ENCODE results near the gene ADSS1.

Gene ADSS1

GRCh38 chr14:104772707-104773504 lies 48.9 kb downstream of the ADSS1 start:
- no peak for TF ChIP-seq CTCF (IDR thresholded peaks at IDR 0.05; ENCODE audit: control extremely low read depth, extremely low read depth, low read depth, missing control alignments)
- ChIA-PET POLR2A (interaction anchor here (0.6 kb wide), 1 partner anchor 8 kb away, joined by 4 read pairs; no protein-coding TSS in a partner anchor), CTCF (interaction anchor here (1.0 kb wide), 1 partner anchor 15 kb away, joined by 4 read pairs; no protein-coding TSS in a partner anchor)
- DNase-seq (ENCODE audit: extremely low spot score): no peak

GRCh38 chr14:104773505-104774452 lies 49.8 kb downstream of the ADSS1 start:
- ChIA-PET POLR2A (interaction anchor here (0.6 kb wide), 1 partner anchor 9 kb away, joined by 4 read pairs; no protein-coding TSS in a partner anchor), CTCF (no interaction called here)
- no peak for DNase-seq (ENCODE audit: extremely low spot score)
- TF ChIP-seq CTCF (IDR thresholded peaks at IDR 0.05; ENCODE audit: control extremely low read depth, extremely low read depth, low read depth, missing control alignments): no peak

- POLR2A ChIA-PET: no interaction called here
These were observed 50.5 kb downstream of the ADSS1 start for GRCh38 chr14:104774453-104775072.

GRCh38 chr14:104775073-104775489 lies 51.1 kb downstream of the ADSS1 start:
- DNase-seq (ENCODE audit: extremely low spot score): no peak
- CTCF ChIA-PET: interaction anchor here (1.0 kb wide), 2 partner anchors 52 to 240 kb away, joined by 3 read pairs; no protein-coding TSS in a partner anchor
- POLR2A ChIA-PET: no interaction called here
- no peak for TF ChIP-seq CTCF (IDR thresholded peaks at IDR 0.05; ENCODE audit: control extremely low read depth, extremely low read depth, low read depth, missing control alignments)

More at GRCh38 chr14:104774453-104775072, 50.5 kb downstream of the ADSS1 start:
- DNase-seq (ENCODE audit: extremely low spot score): no peak
- CTCF ChIA-PET: interaction anchor here (1.0 kb wide), 1 partner anchor 240 kb away, joined by 3 read pairs; no protein-coding TSS in a partner anchor
- no peak for TF ChIP-seq CTCF (IDR thresholded peaks at IDR 0.05; ENCODE audit: control extremely low read depth, extremely low read depth, low read depth, missing control alignments)

- CTCF ChIA-PET: interaction anchor here (1.2 kb wide), 1 partner anchor 13 kb away, joined by 4 read pairs; no protein-coding TSS in a partner anchor
- no peak for TF ChIP-seq CTCF (IDR thresholded peaks at IDR 0.05; ENCODE audit: control extremely low read depth, extremely low read depth, low read depth, missing control alignments)
- POLR2A ChIA-PET: no interaction called here
- no peak for DNase-seq (ENCODE audit: extremely low spot score)
These were observed 52.5 kb downstream of the ADSS1 start for GRCh38 chr14:104776481-104776880.

Data from GM10248 (cell line).